Skeletal muscle satellite cell (primary cell): Measurements from ENCODE around the gene TMEM81.

Source experiments
- H3K27me3 ChIP-seq: 2 replicates; pipeline ENCODE4 v1.7.0; 2013; ENCODE audit warnings: low read length; ENCODE audit not compliant: control insufficient read depth, insufficient read depth
- H3K36me3 ChIP-seq: 2 replicates; pipeline ENCODE4 v1.7.0; 2013; ENCODE audit warnings: mild to moderate bottlenecking, control low read depth, low read length; ENCODE audit not compliant: insufficient read depth
- H3K4me1 ChIP-seq: 2 replicates; pipeline ENCODE4 v1.7.0; 2013; ENCODE audit warnings: low read length; ENCODE audit not compliant: control insufficient read depth, insufficient read depth
- H3K4me2 ChIP-seq: 2 replicates; pipeline ENCODE4 v1.7.0; 2013; ENCODE audit warnings: mild to moderate bottlenecking, low read length
- H3K4me3 ChIP-seq: 2 replicates; pipeline ENCODE4 v1.7.0; 2013; ENCODE audit warnings: low read length
- H3K9ac ChIP-seq: 2 replicates; pipeline ENCODE4 v1.7.0; 2013; ENCODE audit warnings: mild to moderate bottlenecking, low read depth, low read length, moderate library complexity
- H3K9me3 ChIP-seq: replicated peaks from 2 replicates; pipeline ENCODE4 v1.7.0; 2013; ENCODE audit warnings: mild to moderate bottlenecking, control low read depth, low read length

The TMEM81 gene

DNA sequence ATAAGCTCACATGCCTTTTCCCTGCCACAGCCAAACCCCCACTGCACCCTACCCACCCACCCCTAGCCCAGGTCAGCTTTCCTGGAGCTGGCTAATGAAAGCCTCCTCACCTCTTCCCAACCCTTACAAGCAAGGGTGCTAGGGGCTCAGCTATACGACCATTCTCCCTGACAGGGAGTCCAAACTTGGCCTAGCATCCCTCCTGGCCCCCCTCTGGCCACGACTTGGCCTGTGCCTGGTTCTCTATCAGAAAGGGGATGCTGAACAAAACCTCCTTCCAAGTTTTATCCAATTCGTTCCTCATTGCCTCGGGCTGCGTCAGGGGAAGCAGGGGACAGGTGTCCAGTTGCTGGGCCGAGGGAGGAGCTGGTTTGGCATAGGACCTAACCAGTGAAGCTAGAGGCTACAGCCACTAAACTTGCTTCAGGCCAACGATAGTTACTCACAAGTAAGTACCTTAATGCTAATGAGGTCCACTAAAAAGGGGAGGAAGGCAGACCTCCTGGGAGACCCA is 8.6 kb downstream of the TMEM81 start:
- Histone ChIP-seq H3K4me1 (no peaks in the 10 kb centered on the region), H3K4me3 (no peak overlapping the region), H3K36me3 (no peaks in the 10 kb centered on the region), H3K4me2 (no peak overlapping the region), H3K27me3 (no peaks in the 10 kb centered on the region), H3K9me3 (no peaks in the 10 kb centered on the region), H3K9ac (no peak overlapping the region)

DNA sequence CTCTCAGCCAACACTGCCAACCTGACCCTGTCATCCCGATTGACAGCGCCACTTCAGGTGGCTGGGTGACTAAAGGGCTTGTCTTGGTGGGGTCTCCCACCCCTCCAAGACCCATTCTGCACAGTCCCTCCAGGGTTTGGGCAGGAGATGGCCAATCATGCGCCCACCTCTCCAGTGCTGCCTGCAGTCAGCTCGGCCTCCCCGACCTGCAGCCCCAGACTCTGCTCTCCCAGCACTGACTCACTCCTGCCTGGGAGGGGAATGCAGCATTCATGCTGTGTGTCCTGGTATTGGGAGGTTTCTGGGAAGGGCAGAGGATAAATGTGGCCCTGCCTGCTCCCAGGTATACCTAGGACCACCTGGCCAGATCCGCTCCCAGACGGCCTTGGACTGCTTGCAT is 9.7 kb downstream of the TMEM81 start:
- no peaks in the 10 kb centered on the region for H3K27me3 ChIP-seq
- no peak overlapping the region for H3K4me3 ChIP-seq
- no peaks in the 10 kb centered on the region for H3K36me3 ChIP-seq
- no peaks in the 10 kb centered on the region for H3K4me1 ChIP-seq
- no peak overlapping the region for H3K4me2 ChIP-seq
- no peaks in the 10 kb centered on the region for H3K9me3 ChIP-seq
- no peak overlapping the region for H3K9ac ChIP-seq

DNA sequence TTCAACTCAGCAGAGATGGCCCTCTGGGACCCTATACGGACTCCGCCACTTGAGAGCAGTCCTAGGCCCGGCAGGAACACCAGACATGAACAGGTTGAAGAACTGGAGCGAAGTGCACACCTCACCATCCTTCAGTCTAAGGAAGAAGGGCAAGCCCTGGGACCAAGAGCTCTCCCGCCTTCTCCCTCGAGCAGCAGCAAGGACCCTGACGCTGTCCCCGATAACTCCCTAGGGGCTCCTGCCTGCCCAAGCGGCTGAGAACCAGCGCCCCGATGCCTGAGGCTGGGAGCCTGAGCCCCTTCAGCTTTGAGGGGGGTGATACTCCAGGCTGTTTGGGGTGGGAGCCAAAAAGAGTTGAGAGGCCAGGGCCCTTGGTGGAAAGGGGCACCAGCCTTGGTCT is 10.2 kb downstream of the TMEM81 start:
- H3K9me3 ChIP-seq = no peaks in the 10 kb centered on the region
- no peak overlapping the region for H3K4me2 ChIP-seq
- no peak overlapping the region for H3K4me3 ChIP-seq
- H3K9ac ChIP-seq = no peak overlapping the region
- H3K36me3 ChIP-seq = no peaks in the 10 kb centered on the region
- H3K27me3 ChIP-seq = peaks cover 3% of the 10 kb centered on the region
- no peaks in the 10 kb centered on the region for H3K4me1 ChIP-seq

DNA sequence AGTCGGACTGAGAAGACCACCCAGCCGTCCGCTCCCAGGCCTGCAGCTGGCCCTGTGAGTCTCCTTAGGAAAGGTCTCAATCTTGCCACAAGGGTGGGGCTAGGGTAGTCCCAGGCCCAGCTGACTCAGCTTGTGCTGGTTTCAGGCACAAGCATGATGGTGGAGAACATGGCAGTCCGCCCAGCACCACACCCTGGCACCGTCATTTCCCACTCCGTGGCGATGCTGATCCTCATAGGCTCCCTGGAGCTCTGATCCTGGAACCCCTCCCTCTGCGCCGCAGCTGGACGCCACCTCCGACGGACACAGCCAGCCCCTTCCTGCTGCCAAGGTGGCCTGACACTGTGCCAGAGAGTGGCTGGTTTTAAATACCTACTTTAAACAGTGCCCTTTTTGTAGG is 10.7 kb downstream of the TMEM81 start:
- no peaks in the 10 kb centered on the region for H3K36me3 ChIP-seq
- peaks cover 3% of the 10 kb centered on the region for H3K27me3 ChIP-seq
- H3K9ac ChIP-seq = no peak overlapping the region
- no peak overlapping the region for H3K4me3 ChIP-seq
- no peak overlapping the region for H3K4me2 ChIP-seq
- H3K9me3 ChIP-seq = no peaks in the 10 kb centered on the region
- H3K4me1 ChIP-seq = no peaks in the 10 kb centered on the region

DNA sequence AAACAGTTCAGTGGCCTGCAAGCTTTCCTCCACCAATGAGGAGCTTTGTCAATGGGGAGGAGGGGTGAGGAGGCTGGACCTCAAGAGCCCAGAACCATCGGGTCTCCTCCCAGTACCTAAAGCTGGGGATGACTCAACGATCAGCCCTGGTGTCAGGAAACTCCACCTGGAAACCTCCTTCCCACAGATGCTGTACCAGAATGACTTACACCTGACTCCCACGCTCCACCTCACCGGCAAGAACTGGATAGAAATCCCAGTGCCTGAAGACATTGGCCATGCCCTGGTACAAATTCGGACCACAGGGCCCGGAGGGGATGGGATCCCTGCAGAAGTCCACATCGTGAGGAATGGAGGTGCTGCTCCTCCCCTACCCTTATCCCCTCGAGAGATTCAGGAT is 11.4 kb downstream of the TMEM81 start:
- Histone ChIP-seq H3K4me1 (no peaks in the 10 kb centered on the region), H3K36me3 (no peaks in the 10 kb centered on the region), H3K27me3 (peaks cover 6% of the 10 kb centered on the region), H3K9me3 (no peaks in the 10 kb centered on the region), H3K9ac (no peak overlapping the region), H3K4me3 (no peak overlapping the region), H3K4me2 (no peak overlapping the region)

DNA sequence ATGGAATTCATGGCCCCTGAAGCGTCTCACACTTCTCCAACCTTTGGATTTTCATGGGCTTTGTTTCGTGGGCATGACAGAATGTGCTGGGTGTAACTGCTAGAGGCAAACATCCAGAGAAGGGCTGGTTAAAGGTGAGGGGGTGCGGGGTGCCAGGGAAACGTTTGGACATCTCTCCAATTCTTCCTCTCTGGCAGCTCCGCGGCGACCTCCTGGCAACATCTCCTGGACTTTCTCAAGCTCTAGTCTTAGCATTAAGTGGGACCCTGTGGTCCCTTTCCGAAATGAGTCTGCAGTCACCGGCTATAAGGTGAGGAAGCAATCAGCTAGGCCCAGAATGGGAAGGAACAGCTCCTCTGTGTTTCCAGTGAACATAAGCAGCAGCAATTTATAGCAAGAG is 12.0 kb downstream of the TMEM81 start:
- peaks cover 6% of the 10 kb centered on the region for H3K27me3 ChIP-seq
- H3K36me3 ChIP-seq = no peaks in the 10 kb centered on the region
- no peak overlapping the region for H3K9ac ChIP-seq
- no peaks in the 10 kb centered on the region for H3K4me1 ChIP-seq
- no peak overlapping the region for H3K4me3 ChIP-seq
- no peak overlapping the region for H3K4me2 ChIP-seq
- H3K9me3 ChIP-seq = no peaks in the 10 kb centered on the region

DNA sequence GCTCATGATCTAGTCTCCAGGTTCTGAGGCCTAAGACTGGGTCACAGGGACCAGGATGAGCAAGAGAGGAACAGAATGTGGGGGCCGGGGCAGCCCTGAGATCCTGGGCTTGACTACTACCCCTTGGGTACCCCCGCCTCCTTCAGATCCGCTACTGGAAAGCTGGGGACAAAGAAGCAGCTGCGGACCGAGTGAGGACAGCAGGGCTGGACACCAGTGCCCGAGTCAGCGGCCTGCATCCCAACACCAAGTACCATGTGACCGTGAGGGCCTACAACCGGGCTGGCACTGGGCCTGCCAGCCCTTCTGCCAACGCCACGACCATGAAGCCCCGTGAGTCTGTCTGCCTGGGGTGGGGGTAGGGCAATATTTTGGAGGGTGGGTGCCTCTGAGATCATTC is 12.5 kb downstream of the TMEM81 start:
- H3K27me3 ChIP-seq = peaks cover 6% of the 10 kb centered on the region
- no peaks in the 10 kb centered on the region for H3K36me3 ChIP-seq
- no peak overlapping the region for H3K4me3 ChIP-seq
- no peaks in the 10 kb centered on the region for H3K4me1 ChIP-seq
- H3K9ac ChIP-seq = no peak overlapping the region
- no peak overlapping the region for H3K4me2 ChIP-seq
- no peaks in the 10 kb centered on the region for H3K9me3 ChIP-seq

DNA sequence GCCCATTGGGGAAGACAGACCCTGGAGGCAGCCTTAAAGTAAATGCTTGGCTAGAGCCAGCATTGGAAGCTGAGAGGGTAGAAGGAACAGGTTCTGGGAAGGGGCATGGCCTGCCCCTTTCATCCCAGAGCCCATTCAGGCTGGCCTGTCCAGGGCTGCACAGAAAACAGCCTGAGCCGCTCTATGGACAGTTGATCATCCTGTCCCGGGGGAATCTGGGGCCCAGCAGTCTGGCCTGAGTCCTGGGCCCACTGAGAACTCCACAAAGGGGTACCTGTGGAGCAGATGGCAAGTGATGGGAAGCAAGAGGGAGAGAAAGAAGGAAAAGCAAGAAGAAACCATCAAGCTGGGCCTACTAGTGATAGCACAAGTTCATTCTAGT is 13.2 kb downstream of the TMEM81 start:
- Histone ChIP-seq H3K4me1 (no peaks in the 10 kb centered on the region), H3K27me3 (peaks cover 6% of the 10 kb centered on the region), H3K36me3 (no peaks in the 10 kb centered on the region), H3K9ac (no peak overlapping the region), H3K4me2 (no peak overlapping the region), H3K9me3 (no peaks in the 10 kb centered on the region), H3K4me3 (no peak overlapping the region)

DNA sequence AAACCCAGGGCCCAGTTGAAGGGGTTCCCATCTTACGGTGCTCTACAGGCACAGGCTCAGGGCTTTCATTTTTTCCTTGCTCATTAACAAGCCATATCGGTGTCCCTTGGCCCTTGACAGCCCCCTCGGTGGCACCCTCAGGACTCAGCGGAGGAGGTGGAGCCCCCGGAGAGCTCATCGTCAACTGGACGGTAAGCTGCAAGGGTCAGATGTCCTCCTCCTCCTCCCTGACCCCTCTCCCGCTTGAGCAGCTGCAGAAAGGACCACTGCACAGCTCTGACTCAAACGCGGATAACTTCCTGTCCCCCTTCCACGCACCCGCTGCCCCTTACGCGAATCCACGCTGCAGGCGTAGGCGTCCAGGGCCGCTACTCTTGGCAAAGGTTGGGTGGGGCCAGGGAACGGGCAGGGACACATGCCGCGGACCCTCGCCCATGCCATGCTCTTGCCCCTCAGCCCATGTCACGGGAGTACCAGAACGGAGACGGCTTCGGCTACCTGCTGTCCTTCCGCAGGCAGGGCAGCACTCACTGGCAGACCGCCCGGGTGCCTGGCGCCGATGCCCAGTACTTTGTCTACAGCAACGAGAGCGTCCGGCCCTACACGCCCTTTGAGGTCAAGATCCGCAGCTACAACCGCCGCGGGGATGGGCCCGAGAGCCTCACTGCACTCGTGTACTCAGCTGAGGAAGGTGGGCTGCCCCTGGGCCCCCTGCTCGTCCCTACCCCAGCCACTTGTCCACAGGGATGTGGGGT is 14.7 kb downstream of the TMEM81 start:
- Histone ChIP-seq H3K4me3 (no peak overlapping the region), H3K9me3 (no peaks in the 10 kb centered on the region), H3K9ac (no peak overlapping the region), H3K4me2 (peak overlapping the region; percentile 58), H3K27me3 (peaks cover 8% of the 10 kb centered on the region), H3K4me1 (no peaks in the 10 kb centered on the region), H3K36me3 (no peaks in the 10 kb centered on the region)

DNA sequence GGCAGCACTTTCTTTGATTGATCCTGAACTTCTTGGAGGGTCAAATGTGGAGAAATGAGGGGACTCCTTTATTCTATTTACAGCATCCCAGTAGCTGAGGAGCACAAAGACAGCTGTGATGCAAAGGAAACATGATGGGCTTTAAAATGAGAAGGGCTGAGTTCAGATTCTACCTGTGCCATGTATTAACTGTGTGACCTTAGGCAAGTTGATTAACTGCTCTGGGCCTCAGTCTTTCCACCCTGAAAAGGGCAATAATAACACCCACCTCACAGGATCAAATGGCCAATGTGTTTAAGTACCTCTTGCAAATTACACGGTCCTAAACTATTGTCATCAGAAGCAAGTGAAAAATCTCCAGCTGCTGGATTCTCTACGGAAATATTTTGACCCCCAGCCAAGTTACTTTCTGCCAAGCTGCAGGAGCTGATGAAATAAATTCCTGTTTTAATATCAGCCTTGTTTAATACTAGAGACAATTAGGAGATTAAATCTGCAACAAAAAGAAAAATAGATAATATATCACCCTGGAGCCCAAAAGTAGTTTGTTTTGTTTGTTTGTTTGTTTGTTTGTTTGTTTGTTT is 15.7 kb downstream of the TMEM81 start:
- H3K27me3 ChIP-seq = peaks cover 10% of the 10 kb centered on the region
- H3K9ac ChIP-seq = no peak overlapping the region
- H3K9me3 ChIP-seq = no peaks in the 10 kb centered on the region
- no peak overlapping the region for H3K4me2 ChIP-seq
- no peaks in the 10 kb centered on the region for H3K36me3 ChIP-seq
- no peak overlapping the region for H3K4me3 ChIP-seq
- H3K4me1 ChIP-seq = no peaks in the 10 kb centered on the region

DNA sequence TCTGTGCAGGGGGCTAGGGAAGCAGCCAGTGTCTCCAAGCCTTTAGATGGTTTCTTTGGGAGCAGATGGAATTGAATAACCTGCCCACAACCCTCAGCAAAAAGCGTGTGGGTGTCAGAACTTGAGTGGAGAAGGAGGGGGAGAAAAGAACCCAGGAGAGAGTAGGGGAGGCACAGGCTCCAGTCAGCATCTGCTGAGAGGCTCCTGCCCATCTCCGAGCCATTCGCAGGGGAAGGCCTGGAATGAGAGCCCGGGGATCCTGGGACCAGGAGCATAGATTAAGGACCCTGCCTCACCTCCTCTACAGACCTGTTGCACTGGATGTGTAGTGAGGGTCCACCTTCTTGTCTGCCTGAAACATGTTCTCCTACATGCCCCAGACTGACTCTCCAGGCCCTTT is 16.3 kb downstream of the TMEM81 start:
- Histone ChIP-seq H3K9ac (no peak overlapping the region), H3K4me2 (no peak overlapping the region), H3K36me3 (no peaks in the 10 kb centered on the region), H3K4me3 (no peak overlapping the region), H3K4me1 (no peaks in the 10 kb centered on the region), H3K27me3 (peaks cover 10% of the 10 kb centered on the region), H3K9me3 (no peaks in the 10 kb centered on the region)

DNA sequence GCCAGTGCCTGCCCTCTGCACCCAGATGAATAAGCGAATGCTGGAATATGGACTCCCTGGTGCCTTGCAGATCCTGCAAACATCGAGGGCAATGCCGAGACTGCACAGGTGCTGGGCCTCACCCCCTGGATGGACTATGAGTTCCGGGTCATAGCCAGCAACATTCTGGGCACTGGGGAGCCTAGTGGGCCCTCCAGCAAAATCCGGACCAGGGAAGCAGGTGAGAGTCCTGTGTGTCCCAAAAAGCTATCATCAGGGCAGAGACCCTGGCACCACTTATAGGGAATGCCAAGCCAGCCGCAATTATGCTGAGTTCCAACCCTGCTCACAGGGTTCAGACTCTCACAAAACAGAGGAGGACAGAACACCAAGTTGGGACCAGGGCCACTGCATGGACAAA is 17.2 kb downstream of the TMEM81 start:
- H3K4me1 ChIP-seq = no peaks in the 10 kb centered on the region
- no peak overlapping the region for H3K9ac ChIP-seq
- no peaks in the 10 kb centered on the region for H3K9me3 ChIP-seq
- peaks cover 13% of the 10 kb centered on the region for H3K27me3 ChIP-seq
- no peak overlapping the region for H3K4me2 ChIP-seq
- H3K36me3 ChIP-seq = no peaks in the 10 kb centered on the region
- H3K4me3 ChIP-seq = no peak overlapping the region
